HCT116 (cell line): ENCODE data around the gene SUN5.

Source experiments
- CBX3 ChIP-seq: IDR thresholded peaks from 2 replicates; pipeline ENCODE4 v1.6.1; 2012; ENCODE audit warnings: low read depth
- CEBPB ChIP-seq: IDR thresholded peaks from 2 replicates; pipeline ENCODE4 v1.6.1; 2012; ENCODE audit warnings: low read depth
- CTCF ChIP-seq, 3 experiments: fragments of 200-600 bp in 1 of 3; sonication (generic) in 1 of 3; IDR thresholded peaks in 2 of 3; conservative IDR thresholded peaks in 1 of 3; 2 replicates each; pipeline ENCODE4 v1.5.1; 2012 to 2017; ENCODE audit warnings: low read depth in 2 of 3, low read length in 2 of 3, antibody characterized with exemption in 1 of 3, borderline replicate concordance in 1 of 3, control low read depth in 1 of 3, mild to moderate bottlenecking in 1 of 3, mixed read lengths in 1 of 3, mixed run types in 1 of 3, moderate library complexity in 1 of 3; ENCODE audit not compliant: insufficient read depth in 1 of 3
- EZH2phosphoT487 ChIP-seq: fragments of 200-600 bp; IDR thresholded peaks from 2 replicates; pipeline ENCODE4 v1.6.1; 2018; ENCODE audit warnings: antibody characterized with exemption, borderline replicate concordance
- MAX ChIP-seq: IDR thresholded peaks from 2 replicates; pipeline ENCODE4 v1.6.1; 2012
- POLR2A ChIP-seq: IDR thresholded peaks from 2 replicates; pipeline ENCODE4 v1.7.0; 2011; ENCODE audit warnings: borderline replicate concordance; ENCODE audit not compliant: insufficient read depth, insufficient read length; ENCODE audit errors: extremely low read depth
- POLR2AphosphoS5 ChIP-seq: IDR thresholded peaks from 2 replicates; pipeline ENCODE4 v1.6.1; 2011; ENCODE audit warnings: mild to moderate bottlenecking, low read depth, low read length, moderate library complexity
- REST ChIP-seq: IDR thresholded peaks from 2 replicates; pipeline ENCODE4 v1.6.1; 2012; ENCODE audit warnings: low read depth
- SIN3A ChIP-seq: IDR thresholded peaks from 2 replicates; pipeline ENCODE4 v1.6.1; 2012; ENCODE audit warnings: low read depth
- SP1 ChIP-seq: IDR thresholded peaks from 2 replicates; pipeline ENCODE4 v1.6.1; 2012; ENCODE audit warnings: low read depth
- SRF ChIP-seq: IDR thresholded peaks from 2 replicates; pipeline ENCODE4 v1.6.1; 2012; ENCODE audit warnings: low read depth

GRCh38 chr20:32945710-32946221, 58.5 kb downstream of the SUN5 start:
- TF ChIP-seq SP1 (no peak), CTCF (IDR thresholded peaks at IDR 0.05 in 2 of 3, conservative IDR thresholded peaks at IDR 0.05 in 1 of 3; ENCODE audit: borderline replicate concordance in 1 of 3, insufficient read depth in 1 of 3, low read depth in 2 of 3, low read length in 2 of 3) (peak; percentile 33 to 68 (median 66); a peak in 4 of 6 replicates), EZH2phosphoT487 (no peak), POLR2A (no peak), POLR2AphosphoS5 (no peak), REST (no peak), SIN3A (no peak), MAX (no peak), CBX3 (no peak), SRF (no peak), CEBPB (no peak)
